ENCODE measurements around the gene NTM.
A peak's percentile ranks its signal among the peaks of the same experiment; 100 is the strongest.

Gene NTM

GRCh38 chr11:131694526-131695424 is 324.4 kb downstream of the NTM start:
- DNase-seq, result peak; percentile 77

- DNase-seq, result no peak
Observed at GRCh38 chr11:131695889-131696429, 325.5 kb downstream of the NTM start.

- no peak for DNase-seq
Observed at GRCh38 chr11:131696690-131697089, 326.3 kb downstream of the NTM start.

- no peak for DNase-seq
Observed at GRCh38 chr11:131703311-131703710, 332.9 kb downstream of the NTM start.

- no peak for DNase-seq
Observed at GRCh38 chr11:131704682-131705081, 334.3 kb downstream of the NTM start.

GRCh38 chr11:131710511-131710910 is 340.1 kb downstream of the NTM start:
- DNase-seq, result no peak

GRCh38 chr11:131712897-131713296 is 342.5 kb downstream of the NTM start:
- no peak for DNase-seq

- no peak for DNase-seq
Observed at GRCh38 chr11:131713529-131714134, 343.2 kb downstream of the NTM start.

- DNase-seq, result no peak
Observed at GRCh38 chr11:131717616-131718015, 347.2 kb downstream of the NTM start.

GRCh38 chr11:131723088-131723487 is 352.7 kb downstream of the NTM start:
- DNase-seq, result no peak

- no peak for DNase-seq
Observed at GRCh38 chr11:131724436-131724975, 354.1 kb downstream of the NTM start.

- no peak for DNase-seq
Observed at GRCh38 chr11:131734871-131735270, 364.5 kb downstream of the NTM start.

GRCh38 chr11:131737357-131737756 is 366.9 kb downstream of the NTM start:
- no peak for DNase-seq

GRCh38 chr11:131739243-131739882 is 368.9 kb downstream of the NTM start:
- DNase-seq, result peak; percentile 10

- peak; percentile 77 for DNase-seq
Observed at GRCh38 chr11:131744847-131745246, 374.4 kb downstream of the NTM start.

GRCh38 chr11:131745405-131745804 is 375.0 kb downstream of the NTM start:
- DNase-seq, result peak; percentile 54

- DNase-seq, result no peak
Observed at GRCh38 chr11:131746201-131746600, 375.8 kb downstream of the NTM start.

GRCh38 chr11:131748151-131749050 is 378.0 kb downstream of the NTM start:
- peak; percentile 74 for DNase-seq

GRCh38 chr11:131749101-131749500 is 378.7 kb downstream of the NTM start:
- peak; percentile 97 for DNase-seq

- no peak for DNase-seq
Observed at GRCh38 chr11:131750152-131750551, 379.7 kb downstream of the NTM start.

GRCh38 chr11:131750692-131751091 is 380.3 kb downstream of the NTM start:
- no peak for DNase-seq

- DNase-seq, result no peak
Observed at GRCh38 chr11:131754671-131755070, 384.3 kb downstream of the NTM start.

All from fibroblast of skin of right quadriceps (primary cell).